CD4-positive, alpha-beta T cell (primary cell): Measurements from ENCODE around the gene COPZ1. TPM values are rescaled to one million over a fixed set of nuclear protein-coding genes. Genes with fewer than 3 reads are reported as not detected.
A peak's percentile ranks its signal among the peaks of the same experiment; 100 is the strongest.
"Not testable (repeated sequence)": the region's sequence is repeated elsewhere in the genome, so short reads cannot be mapped to it uniquely, and the experiment has no call there.

ENCODE experiments used
- ATAC-seq: fragments of 200-7000 bp; cut with Tn5 transposase; one replicate; pipeline ENCODE4 v1.10.0; 2022; ENCODE audit warnings: mild to moderate bottlenecking; ENCODE audit not compliant: poor library complexity
- CTCF ChIA-PET: fragments of 350-600 bp; sonication (Branson Sonifier 250); formaldehyde crosslinking; loops from one replicate; lab custom pipeline; 2021; ENCODE audit warnings: antibody characterized with exemption, inconsistent platforms; lab: Charles Lee
- POLR2A ChIA-PET: fragments of 350-600 bp; sonication (Branson Sonifier 250); formaldehyde crosslinking; loops from one replicate; lab custom pipeline; 2021; ENCODE audit warnings: antibody characterized with exemption, inconsistent platforms; lab: Charles Lee
- DNase-seq, 14 experiments: peaks; one replicate each; pipeline ENCODE4 v3.0.0-alpha.2; 2013 to 2020; ENCODE audit warnings: mixed read lengths in 2 of 14
- H3K27ac ChIP-seq, 2 donors: one replicate each; pipeline versions ENCODE4 v1.5.1 to v1.7.0; 2013; ENCODE audit warnings: low read length in 2 of 2, low read depth in 1 of 2, mild to moderate bottlenecking in 1 of 2
- H3K27me3 ChIP-seq, 2 experiments: 1 replicate in 1 of 2; 2 replicates in 1 of 2; pipeline versions ENCODE4 v1.6.1 to v1.7.0; 2013; ENCODE audit warnings: low read length in 2 of 2, control low read depth in 1 of 2, mild to moderate bottlenecking in 1 of 2, moderate library complexity in 1 of 2; ENCODE audit not compliant: insufficient read depth in 2 of 2, control insufficient read depth in 1 of 2
- H3K36me3 ChIP-seq: one replicate; pipeline ENCODE4 v1.6.1; 2013; ENCODE audit warnings: low read length, control low read depth; ENCODE audit not compliant: insufficient read depth
- H3K4me1 ChIP-seq: one replicate; pipeline ENCODE4 v1.6.1; 2013; ENCODE audit warnings: low read length, control low read depth; ENCODE audit not compliant: insufficient read depth
- H3K4me3 ChIP-seq: one replicate; pipeline ENCODE4 v1.5.1; 2013; ENCODE audit warnings: mild to moderate bottlenecking, low read length, moderate library complexity
- H3K9me3 ChIP-seq, 2 experiments: 1 replicate in 1 of 2; 2 replicates in 1 of 2; pipeline versions ENCODE4 v1.6.1 to v1.7.0; 2013; ENCODE audit warnings: low read length in 2 of 2, mild to moderate bottlenecking in 2 of 2, control low read depth in 1 of 2, moderate library complexity in 1 of 2; ENCODE audit not compliant: control insufficient read depth in 1 of 2, insufficient read depth in 1 of 2
- H3K27ac Mint-ChIP-seq: one replicate; pipeline ENCODE4 v1.8.0; 2020; ENCODE audit warnings: mixed read lengths
- H3K27me3 Mint-ChIP-seq: one replicate; pipeline ENCODE4 v1.8.0; 2021; ENCODE audit warnings: mixed read lengths
- H3K36me3 Mint-ChIP-seq: one replicate; pipeline ENCODE4 v1.8.0; 2021; ENCODE audit warnings: low read depth, mixed read lengths
- H3K4me1 Mint-ChIP-seq: one replicate; pipeline ENCODE4 v1.8.0; 2021; ENCODE audit warnings: low read depth, mixed read lengths
- H3K4me3 Mint-ChIP-seq: one replicate; pipeline ENCODE4 v1.8.0; 2020; ENCODE audit warnings: mild to moderate bottlenecking, mixed read lengths
- H3K9me3 Mint-ChIP-seq: one replicate; pipeline ENCODE4 v1.8.0; 2020; ENCODE audit warnings: mixed read lengths
- intact Hi-C, 2 experiments: fragments of 100-400 bp; cut with DNase I in 1 of 2; cut with micrococcal nuclease in 1 of 2; formaldehyde crosslinking; loops; one replicate each; pipeline versions ENCODE4 v1.15.1 to v1.9.0; 2023 to 2025; cut with DNase I, micrococcal nuclease
- total RNA-seq, 174 experiments: library from RNA in 2 of 174; stranded (reverse) in 2 of 174; gene quantifications; one replicate each; pipeline ENCODE4 v1.2.3 and lab custom pipeline; 2021 to 2026
- TF ChIP-seq, protein P1 (sequence below): fragments of 200-600 bp; IDR thresholded peaks from one replicate; pipeline ENCODE4 v1.8.0; 2022; ENCODE audit warnings: antibody characterized with exemption, mild to moderate bottlenecking

Gene COPZ1
- total RNA-seq, 2 experiments from 2014 or later = 31.2 to 33.9 TPM

- Mint-ChIP-seq H3K27me3 (no peaks in the 10 kb centered on the region), H3K36me3 (peaks cover 3% of the 10 kb centered on the region), H3K4me1 (peaks cover 25% of the 10 kb centered on the region)
Measured at GRCh38 chr12:54280468-54281260, 44.3 kb upstream of the COPZ1 start, which contains the start of gene HNRNPA1. TSS of gene HNRNPA1 (plus strand) at chr12:54280726. CDS start at chr12:54280808, 82 bp downstream.

GRCh38 chr12:54281261-54281638 lies 43.7 kb upstream of the COPZ1 start:
- peaks cover 57% of the 10 kb centered on the region for H3K4me1 ChIP-seq
- ATAC-seq, H3K27me3 Mint-ChIP-seq, H3K9me3 Mint-ChIP-seq, H3K27ac Mint-ChIP-seq, H3K27me3 ChIP-seq, H3K36me3 Mint-ChIP-seq, DNase-seq, H3K4me3 Mint-ChIP-seq, H3K9me3 ChIP-seq: not testable (repeated sequence)
- H3K36me3 ChIP-seq = peaks cover 55% of the 10 kb centered on the region
- H3K4me1 Mint-ChIP-seq = peaks cover 21% of the 10 kb centered on the region
- intact Hi-C loops = loop anchor here (2.0 kb wide), 2 partner anchors 44 to 78 kb away; partner anchors contain the start of gene COPZ1 (in 1 of the 2)
- H3K27ac ChIP-seq = peak overlapping the region; percentile 93 to 95
- H3K4me3 ChIP-seq = peak overlapping the region; percentile 80
- POLR2A ChIA-PET = interaction anchor here (0.6 to 3.4 kb wide), 7 partner anchors 10 to 77 kb away, joined by 3 to 82 read pairs (median 29); partner anchors contain the start of gene COPZ1
- CTCF ChIA-PET = interaction anchor here (0.8 to 1.1 kb wide), 4 partner anchors 15 to 88 kb away, joined by 3 to 4 read pairs (median 3); no protein-coding TSS in a partner anchor

More at GRCh38 chr12:54280468-54281260, 44.3 kb upstream of the COPZ1 start, which contains the start of gene HNRNPA1:
- H3K9me3 Mint-ChIP-seq = no peaks in the 10 kb centered on the region
- DNase-seq = peak; percentile 86 to 99 (median 92)
- H3K27ac Mint-ChIP-seq = no peak within 1 kb of the TSS
- TF ChIP-seq, protein P1, sequence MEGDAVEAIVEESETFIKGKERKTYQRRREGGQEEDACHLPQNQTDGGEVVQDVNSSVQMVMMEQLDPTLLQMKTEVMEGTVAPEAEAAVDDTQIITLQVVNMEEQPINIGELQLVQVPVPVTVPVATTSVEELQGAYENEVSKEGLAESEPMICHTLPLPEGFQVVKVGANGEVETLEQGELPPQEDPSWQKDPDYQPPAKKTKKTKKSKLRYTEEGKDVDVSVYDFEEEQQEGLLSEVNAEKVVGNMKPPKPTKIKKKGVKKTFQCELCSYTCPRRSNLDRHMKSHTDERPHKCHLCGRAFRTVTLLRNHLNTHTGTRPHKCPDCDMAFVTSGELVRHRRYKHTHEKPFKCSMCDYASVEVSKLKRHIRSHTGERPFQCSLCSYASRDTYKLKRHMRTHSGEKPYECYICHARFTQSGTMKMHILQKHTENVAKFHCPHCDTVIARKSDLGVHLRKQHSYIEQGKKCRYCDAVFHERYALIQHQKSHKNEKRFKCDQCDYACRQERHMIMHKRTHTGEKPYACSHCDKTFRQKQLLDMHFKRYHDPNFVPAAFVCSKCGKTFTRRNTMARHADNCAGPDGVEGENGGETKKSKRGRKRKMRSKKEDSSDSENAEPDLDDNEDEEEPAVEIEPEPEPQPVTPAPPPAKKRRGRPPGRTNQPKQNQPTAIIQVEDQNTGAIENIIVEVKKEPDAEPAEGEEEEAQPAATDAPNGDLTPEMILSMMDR = no peak
- intact Hi-C loops = loop anchor here (1.0 to 2.0 kb wide), 3 partner anchors 44 to 78 kb away; partner anchors contain the start of gene COPZ1 (in 2 of the 2)
- no peaks in the 10 kb centered on the region for H3K9me3 ChIP-seq
- ChIA-PET POLR2A (interaction anchor here (0.7 to 3.4 kb wide), 48 partner anchors 9 to 1848 kb away, joined by 3 to 82 read pairs (median 4); partner anchors contain the start of genes ATP5MC2, COPZ1, CSAD and EIF4B), CTCF (interaction anchor here (0.8 to 1.1 kb wide), 5 partner anchors 15 to 88 kb away, joined by 3 to 4 read pairs (median 3); no protein-coding TSS in a partner anchor)
- no peak within 1 kb of the TSS for H3K4me3 Mint-ChIP-seq
- H3K4me3 ChIP-seq = peak within 1 kb of the TSS; percentile 80
- peak; percentile 80 for ATAC-seq
- peak within 1 kb of the TSS; percentile 93 to 95 for H3K27ac ChIP-seq
- H3K36me3 ChIP-seq = peaks cover 49% of the 10 kb centered on the region
- no peaks in the 10 kb centered on the region for H3K27me3 ChIP-seq
- peaks cover 54% of the 10 kb centered on the region for H3K4me1 ChIP-seq

- Histone ChIP-seq H3K4me1 (peaks cover 56% of the 10 kb centered on the region), H3K4me3 (peak overlapping the region; percentile 80), H3K27ac (peak overlapping the region; percentile 93 to 95), H3K36me3 (peaks cover 59% of the 10 kb centered on the region)
- not testable (repeated sequence) for H3K27me3 ChIP-seq, ATAC-seq, DNase-seq, H3K9me3 ChIP-seq, H3K27me3 Mint-ChIP-seq, H3K27ac Mint-ChIP-seq, H3K9me3 Mint-ChIP-seq, H3K4me3 Mint-ChIP-seq, H3K36me3 Mint-ChIP-seq
- ChIA-PET CTCF (interaction anchor here (0.8 to 1.1 kb wide), 4 partner anchors 14 to 87 kb away, joined by 3 to 4 read pairs (median 3); no protein-coding TSS in a partner anchor), POLR2A (interaction anchor here (0.6 to 3.4 kb wide), 6 partner anchors 10 to 76 kb away, joined by 3 to 82 read pairs (median 42); partner anchors contain the start of gene COPZ1)
- intact Hi-C loops = loop anchor here (2.0 kb wide), 2 partner anchors 43 to 77 kb away; partner anchors contain the start of gene COPZ1 (in 1 of the 2)
- peaks cover 16% of the 10 kb centered on the region for H3K4me1 Mint-ChIP-seq
Measured at GRCh38 chr12:54281694-54282093, 43.2 kb upstream of the COPZ1 start.
